Measurements from ENCODE around the gene WNT7B.
A peak's percentile ranks its signal among the peaks of the same experiment; 100 is the strongest.
"Not testable (repeated sequence)": the region's sequence is repeated elsewhere in the genome, so short reads cannot be mapped to it uniquely, and the experiment has no call there.

Gene WNT7B

GRCh38 chr22:46008291-46008690, 31.3 kb upstream of the WNT7B start:
- no peak for DNase-seq

GRCh38 chr22:46007848-46008261, 30.9 kb upstream of the WNT7B start:
- DNase-seq, result peak in 1 of 2 experiments; percentile 96

- DNase-seq, result peak in 1 of 2 experiments; percentile 62
Measured at GRCh38 chr22:46007003-46007847, 30.3 kb upstream of the WNT7B start.

GRCh38 chr22:46006379-46007002, 29.5 kb upstream of the WNT7B start:
- peak in 1 of 2 experiments; percentile 85 for DNase-seq

GRCh38 chr22:46005116-46005705, 28.2 kb upstream of the WNT7B start:
- not testable (repeated sequence) for DNase-seq

- no peak for DNase-seq
Measured at GRCh38 chr22:46004105-46004866, 27.3 kb upstream of the WNT7B start.

GRCh38 chr22:46003271-46004091, 26.5 kb upstream of the WNT7B start:
- no peak for DNase-seq

GRCh38 chr22:46002757-46003270, 25.9 kb upstream of the WNT7B start:
- DNase-seq, result no peak

GRCh38 chr22:46001426-46002106, 24.6 kb upstream of the WNT7B start:
- peak in 1 of 2 experiments; percentile 80 for DNase-seq

GRCh38 chr22:46001046-46001425, 24.1 kb upstream of the WNT7B start:
- DNase-seq, result no peak

GRCh38 chr22:46000081-46001027, 23.4 kb upstream of the WNT7B start:
- no peak for DNase-seq

GRCh38 chr22:45999379-45999971, 22.5 kb upstream of the WNT7B start:
- DNase-seq, result no peak

- DNase-seq, result no peak
Measured at GRCh38 chr22:45998638-45999378, 21.8 kb upstream of the WNT7B start.

- DNase-seq, result no peak
Measured at GRCh38 chr22:45997777-45998637, 21.0 kb upstream of the WNT7B start.

- peak; percentile 28 to 84 for DNase-seq
Measured at GRCh38 chr22:45997077-45997776, 20.3 kb upstream of the WNT7B start.

- DNase-seq, result no peak
Measured at GRCh38 chr22:45996241-45997076, 19.5 kb upstream of the WNT7B start.

Measured in NCI-H446 (cell line).